GM12864 (cell line): ENCODE measurements around the gene SPC25.
"Not testable (repeated sequence)": the region's sequence is repeated elsewhere in the genome, so short reads cannot be mapped to it uniquely, and the experiment has no call there.

ENCODE experiments used
- DNase-seq: peaks from one replicate; pipeline ENCODE4 v3.0.0-alpha.2; 2011; ENCODE audit warnings: low read depth
- H3K4me3 ChIP-seq: 2 replicates; pipeline ENCODE4 v1.5.1; 2011; ENCODE audit warnings: mild to moderate bottlenecking, low read depth, low read length, control low read depth
- CTCF ChIP-seq: IDR thresholded peaks from 2 replicates; pipeline ENCODE4 v1.5.1; 2011; ENCODE audit warnings: low read depth, mild to moderate bottlenecking, moderate library complexity, low read length, control low read depth, inconsistent platforms; ENCODE audit errors: missing control alignments

The SPC25 gene

GRCh38 chr2:168889635-168890005 is 610 bp downstream of the SPC25 start:
- H3K4me3 ChIP-seq, result peak overlapping the region; percentile 83
- no peak for DNase-seq
- TF ChIP-seq CTCF, result no peak

- no peak overlapping the region for H3K4me3 ChIP-seq
- DNase-seq, result no peak
- TF ChIP-seq CTCF, result no peak
Measured at GRCh38 chr2:168884975-168885374, 5.3 kb downstream of the SPC25 start.

GRCh38 chr2:168882163-168882562 is 8.1 kb downstream of the SPC25 start:
- DNase-seq, H3K4me3 ChIP-seq: not testable (repeated sequence)

- TF ChIP-seq CTCF, result no peak
- no peak for DNase-seq
- H3K4me3 ChIP-seq, result no peak overlapping the region
Measured at GRCh38 chr2:168874368-168875054, 15.7 kb downstream of the SPC25 start.

- H3K4me3 ChIP-seq, DNase-seq: not testable (repeated sequence)
Measured at GRCh38 chr2:168870824-168871223, 19.4 kb downstream of the SPC25 start.

GRCh38 chr2:168870369-168870768 is 19.9 kb downstream of the SPC25 start:
- not testable (repeated sequence) for H3K4me3 ChIP-seq, DNase-seq

- DNase-seq, H3K4me3 ChIP-seq: not testable (repeated sequence)
Measured at GRCh38 chr2:168867164-168867563, 23.1 kb downstream of the SPC25 start.

- no peak for DNase-seq
- no peak for TF ChIP-seq CTCF
- H3K4me3 ChIP-seq, result no peak overlapping the region
Measured at GRCh38 chr2:168858146-168858545, 32.1 kb downstream of the SPC25 start.

GRCh38 chr2:168855601-168856000 is 34.6 kb downstream of the SPC25 start:
- H3K4me3 ChIP-seq, result no peak overlapping the region
- TF ChIP-seq CTCF, result no peak
- DNase-seq, result no peak
